Activated CD4-positive, alpha-beta T cell treated with anti-CD3 and anti-CD28 coated beads for 24 hours (primary cell): ENCODE results near the gene LGALS9B.
"Not testable (repeated sequence)": the region's sequence is repeated elsewhere in the genome, so short reads cannot be mapped to it uniquely, and the experiment has no call there.

Experiments
- DNase-seq, 2 donors: peaks; one replicate each; pipeline ENCODE4 v3.0.0-alpha.2; 2020; ENCODE audit warnings: low read depth in 2 of 2

LGALS9B gene

GRCh38 chr17:20416381-20416911 lies 50.9 kb downstream of the LGALS9B start:
- not testable (repeated sequence) for DNase-seq

- DNase-seq, result not testable (repeated sequence)
These were observed 51.9 kb downstream of the LGALS9B start for GRCh38 chr17:20415479-20415878.

GRCh38 chr17:20401306-20402022 lies 65.9 kb downstream of the LGALS9B start:
- not testable (repeated sequence) for DNase-seq

GRCh38 chr17:20400559-20401305 lies 66.6 kb downstream of the LGALS9B start:
- not testable (repeated sequence) for DNase-seq
